Keratinocyte (primary cell): ENCODE results near the gene R3HCC1L. TPM values are rescaled to one million over a fixed set of nuclear protein-coding genes. Genes with fewer than 3 reads are reported as not detected.

Experiments used
- DNase-seq: peaks from one replicate; pipeline ENCODE4 v3.0.0-alpha.2; 2011; ENCODE audit warnings: low read depth, missing footprints, low spot score
- FAIRE-seq: peaks from 2 replicates; lab custom pipeline; 2011; peaks lifted over from hg19 to GRCh38; lab: Jason Lieb, UNC
- H2AFZ ChIP-seq: 2 replicates; pipeline ENCODE4 v1.6.0; 2012; ENCODE audit warnings: low read length, control low read depth, inconsistent platforms; ENCODE audit not compliant: control insufficient read depth
- H3K27ac ChIP-seq: 2 replicates; pipeline ENCODE4 v1.5.1; 2011; ENCODE audit warnings: low read length; ENCODE audit not compliant: control insufficient read depth, insufficient read depth
- H3K27me3 ChIP-seq: 3 replicates; pipeline ENCODE4 v1.6.0; 2011; ENCODE audit warnings: low read length; ENCODE audit not compliant: control insufficient read depth, insufficient read depth; ENCODE audit errors: extremely low read depth
- H3K36me3 ChIP-seq, 2 experiments: 2 replicates in 1 of 2; 3 replicates in 1 of 2; pipeline ENCODE4 v1.5.1; 2011; ENCODE audit warnings: low read length in 2 of 2, mild to moderate bottlenecking in 1 of 2; ENCODE audit not compliant: control insufficient read depth in 2 of 2, insufficient read depth in 2 of 2; ENCODE audit errors: extremely low read depth in 1 of 2
- H3K4me1 ChIP-seq: 3 replicates; pipeline ENCODE4 v1.5.1; 2011; ENCODE audit warnings: low read length; ENCODE audit not compliant: control insufficient read depth, insufficient read depth; ENCODE audit errors: extremely low read depth
- H3K4me2 ChIP-seq: 3 replicates; pipeline ENCODE4 v1.6.0; 2011; ENCODE audit warnings: low read depth, low read length; ENCODE audit not compliant: control insufficient read depth, insufficient read depth; ENCODE audit errors: extremely low read depth
- H3K4me3 ChIP-seq, 3 experiments: fragments of 200-600 bp in 1 of 3; sonication (generic) in 1 of 3; 2 replicates in 2 of 3; 3 replicates in 1 of 3; pipeline ENCODE4 v1.5.1; 2011 to 2016; ENCODE audit warnings: low read length in 3 of 3, mild to moderate bottlenecking in 3 of 3, control low read depth in 2 of 3, inconsistent platforms in 1 of 3, low read depth in 1 of 3, mixed read lengths in 1 of 3, mixed run types in 1 of 3, moderate library complexity in 1 of 3; ENCODE audit not compliant: control insufficient read depth in 2 of 3, insufficient read depth in 2 of 3; ENCODE audit errors: extremely low read depth in 1 of 3
- H3K79me2 ChIP-seq: 2 replicates; pipeline ENCODE4 v1.6.0; 2012; ENCODE audit warnings: low read length; ENCODE audit not compliant: control insufficient read depth, insufficient read depth
- H3K9ac ChIP-seq: 3 replicates; pipeline ENCODE4 v1.6.0; 2011; ENCODE audit warnings: low read length; ENCODE audit not compliant: control insufficient read depth, insufficient read depth; ENCODE audit errors: extremely low read depth
- H3K9me1 ChIP-seq: 3 replicates; pipeline ENCODE4 v1.6.0; 2011; ENCODE audit warnings: low read length; ENCODE audit not compliant: control insufficient read depth, insufficient read depth; ENCODE audit errors: extremely low read depth
- H3K9me3 ChIP-seq: 2 replicates; pipeline ENCODE4 v1.5.1; 2012; ENCODE audit warnings: low read depth, low read length; ENCODE audit not compliant: control insufficient read depth
- H4K20me1 ChIP-seq: 3 replicates; pipeline ENCODE4 v1.6.0; 2011; ENCODE audit warnings: low read length; ENCODE audit not compliant: control insufficient read depth, insufficient read depth; ENCODE audit errors: extremely low read depth
- CTCF ChIP-seq, 3 experiments: IDR thresholded peaks in 1 of 3; conservative IDR thresholded peaks in 1 of 3; optimal IDR thresholded peaks in 1 of 3; 2 replicates in 2 of 3; 3 replicates in 1 of 3; pipeline versions ENCODE3 to v1.5.1; 2011; ENCODE audit warnings: low read length in 3 of 3, mild to moderate bottlenecking in 3 of 3, moderate library complexity in 2 of 3, control low read depth in 1 of 3, inconsistent platforms in 1 of 3; ENCODE audit not compliant: insufficient read depth in 2 of 3; ENCODE audit errors: extremely low read depth in 1 of 3
- EZH2 ChIP-seq: IDR thresholded peaks from one replicate; pipeline ENCODE4 v1.6.1; 2012; ENCODE audit warnings: inconsistent platforms, mild to moderate bottlenecking, low read length, moderate library complexity
- dilution Hi-C: fragments of 300-500 bp; cut with MboI; formaldehyde crosslinking; loops from one replicate; pipeline ENCODE4 v1.7.0; 2020; ENCODE audit warnings: low sequenced_read_pairs; ENCODE audit not compliant: extremely low pct_ligation_motif_present
- polyA plus RNA-seq, 5 experiments: library from polyadenylated mRNA; depleted of rRNA in 3 of 5; stranded (reverse) in 3 of 5; stranded (forward) in 1 of 5; unstranded in 1 of 5; fragments of >200 nt; gene quantifications; 1 replicate in 1 of 5; 2 replicates in 3 of 5; 3 replicates in 1 of 5; pipeline versions ENCODE4 v1.2.1 to v1.2.3, GENCODE V29; 2011 to 2012; ENCODE audit warnings: missing spikeins in 2 of 5, low read depth in 1 of 5, low replicate concordance in 1 of 5

The R3HCC1L gene
- polyA plus RNA-seq, 1 donor (not counting 4 experiments of a cell fraction or from before 2014, with no cell fraction given): 11.7 TPM

DNA sequence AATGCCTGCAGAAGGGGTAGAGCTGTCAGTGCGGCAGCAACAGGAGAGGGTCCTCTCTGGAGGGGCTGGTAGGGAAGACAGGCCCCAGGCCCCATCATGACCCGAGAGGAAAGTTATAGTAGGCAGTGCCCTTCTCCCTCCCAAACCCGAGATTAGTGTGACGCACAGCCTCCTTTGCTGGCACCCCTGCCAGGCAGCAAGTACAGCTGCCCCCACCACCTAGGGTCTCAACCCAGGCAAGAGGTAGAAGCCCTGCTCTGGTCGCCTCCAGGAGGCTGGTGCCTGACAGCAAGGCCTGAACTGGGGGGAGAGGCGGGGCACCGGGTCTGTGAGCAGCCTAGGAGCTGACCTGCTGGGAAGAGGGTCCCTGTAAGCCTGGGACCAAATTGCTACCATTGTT, 118.0 kb downstream of the R3HCC1L start:
- DNase-seq (no peak), FAIRE-seq (no peak)
- no peaks in the 10 kb centered on the region for H3K27me3 ChIP-seq
- H3K4me2 ChIP-seq: no peak overlapping the region
- no peak overlapping the region for H3K4me3 ChIP-seq
- no peaks in the 10 kb centered on the region for H3K4me1 ChIP-seq
- no peak overlapping the region for H3K27ac ChIP-seq
- dilution Hi-C loops: no loop called here
- H3K9me3 ChIP-seq: no peaks in the 10 kb centered on the region
- H3K9me1 ChIP-seq: no peaks in the 10 kb centered on the region
- TF ChIP-seq EZH2: no peak
- no peak for TF ChIP-seq CTCF (optimal IDR thresholded peaks at IDR 0.05 in 1 of 3, IDR thresholded peaks at IDR 0.05 in 1 of 3, conservative IDR thresholded peaks at IDR 0.05 in 1 of 3; ENCODE audit: extremely low read depth in 1 of 3, insufficient read depth in 2 of 3, low read length in 3 of 3)
- H4K20me1 ChIP-seq: no peaks in the 10 kb centered on the region
- H3K9ac ChIP-seq: no peak overlapping the region
- H3K79me2 ChIP-seq: no peaks in the 10 kb centered on the region
- H2AFZ ChIP-seq: no peak overlapping the region
- H3K36me3 ChIP-seq: peaks cover 0 to 12% of the 10 kb centered on the region in 2 experiments

DNA sequence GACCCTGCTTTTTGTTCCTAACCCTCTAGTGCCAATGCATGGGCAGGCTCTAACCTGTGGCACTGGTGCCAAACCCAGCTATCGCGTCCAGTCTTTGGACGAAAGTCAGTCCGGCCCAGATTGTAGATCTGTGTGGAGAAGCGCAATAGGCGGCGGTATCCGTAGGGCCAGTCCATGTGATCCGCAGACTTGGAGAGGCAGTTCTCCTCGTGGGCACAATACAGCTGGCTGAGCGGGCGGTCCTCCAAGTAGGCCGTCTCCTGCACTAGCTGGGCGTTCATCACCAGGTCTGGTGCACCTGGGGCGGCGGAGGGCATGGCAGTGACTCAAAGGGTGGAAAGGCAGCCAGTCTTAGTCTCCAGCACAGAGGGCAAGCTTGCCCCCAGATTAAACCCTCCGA, 119.0 kb downstream of the R3HCC1L start:
- no peak for DNase-seq
- no peaks in the 10 kb centered on the region for H3K79me2 ChIP-seq
- dilution Hi-C loops: no loop called here
- H3K4me1 ChIP-seq: no peaks in the 10 kb centered on the region
- FAIRE-seq: no peak
- no peaks in the 10 kb centered on the region for H3K9me1 ChIP-seq
- no peak overlapping the region for H3K4me3 ChIP-seq
- H4K20me1 ChIP-seq: no peaks in the 10 kb centered on the region
- no peaks in the 10 kb centered on the region for H3K9me3 ChIP-seq
- H3K4me2 ChIP-seq: no peak overlapping the region
- no peaks in the 10 kb centered on the region for H3K27me3 ChIP-seq
- no peak overlapping the region for H3K9ac ChIP-seq
- TF ChIP-seq EZH2 (no peak), CTCF (optimal IDR thresholded peaks at IDR 0.05 in 1 of 3, IDR thresholded peaks at IDR 0.05 in 1 of 3, conservative IDR thresholded peaks at IDR 0.05 in 1 of 3; ENCODE audit: extremely low read depth in 1 of 3, insufficient read depth in 2 of 3, low read length in 3 of 3) (no peak)
- H2AFZ ChIP-seq: no peak overlapping the region
- H3K36me3 ChIP-seq: peaks cover 0 to 5% of the 10 kb centered on the region in 2 experiments
- H3K27ac ChIP-seq: no peak overlapping the region
